HEK293T (cell line): ENCODE results near the gene MOV10L1.
A peak's percentile ranks its signal among the peaks of the same experiment; 100 is the strongest.
"Not testable (repeated sequence)": the region's sequence is repeated elsewhere in the genome, so short reads cannot be mapped to it uniquely, and the experiment has no call there.

Experiments used
- CTCF ChIA-PET: fragments of 350-600 bp; formaldehyde crosslinking; extraction: SDS; loops from one replicate; lab custom pipeline; 2021; ENCODE audit warnings: antibody characterized with exemption, inconsistent platforms; lab: Yijun Ruan, JAX
- POLR2A ChIA-PET: fragments of 350-600 bp; formaldehyde crosslinking; extraction: SDS; loops from one replicate; lab custom pipeline; 2020; ENCODE audit warnings: antibody characterized with exemption, inconsistent platforms; lab: Yijun Ruan, JAX
- DNase-seq: peaks from one replicate; pipeline ENCODE4 v3.0.0; 2012; ENCODE audit warnings: mixed read lengths; ENCODE audit errors: extremely low spot score
- ARNT ChIP-seq: fragments of 450-650 bp; IDR thresholded peaks from 2 replicates; pipeline ENCODE4 v1.6.1; 2017; ENCODE audit warnings: mild to moderate bottlenecking
- BHLHE40 ChIP-seq: fragments of 450-650 bp; IDR thresholded peaks from 2 replicates; pipeline ENCODE4 v1.6.1; 2016; ENCODE audit warnings: mild to moderate bottlenecking, moderate library complexity, borderline replicate concordance
- CTBP1 ChIP-seq: fragments of 450-650 bp; IDR thresholded peaks from 2 replicates; pipeline ENCODE4 v1.6.1; 2016; ENCODE audit warnings: borderline replicate concordance
- ELF4 ChIP-seq: fragments of 450-650 bp; IDR thresholded peaks from 2 replicates; pipeline ENCODE4 v1.6.1; 2017; ENCODE audit warnings: antibody characterized with exemption
- FOXA1 ChIP-seq: fragments of 450-650 bp; IDR thresholded peaks from 2 replicates; pipeline ENCODE4 v1.6.1; 2016; ENCODE audit warnings: mild to moderate bottlenecking
- FOXK2 ChIP-seq: fragments of 450-650 bp; IDR thresholded peaks from 2 replicates; pipeline ENCODE4 v1.6.1; 2016; ENCODE audit warnings: mild to moderate bottlenecking
- FOXM1 ChIP-seq: fragments of 450-650 bp; IDR thresholded peaks from 2 replicates; pipeline ENCODE4 v1.6.1; 2017; ENCODE audit warnings: mild to moderate bottlenecking, borderline replicate concordance
- HDGF ChIP-seq: fragments of 450-650 bp; IDR thresholded peaks from 2 replicates; pipeline ENCODE4 v1.6.1; 2017; ENCODE audit warnings: antibody characterized with exemption, borderline replicate concordance
- L3MBTL2 ChIP-seq: fragments of 450-650 bp; conservative IDR thresholded peaks from 2 replicates; pipeline ENCODE4 v1.6.1; 2016; ENCODE audit warnings: mild to moderate bottlenecking
- LEF1 ChIP-seq: fragments of 450-650 bp; IDR thresholded peaks from 2 replicates; pipeline ENCODE4 v1.6.1; 2017; ENCODE audit warnings: mild to moderate bottlenecking, borderline replicate concordance
- NFRKB ChIP-seq: fragments of 450-650 bp; IDR thresholded peaks from 2 replicates; pipeline ENCODE4 v1.6.1; 2016; ENCODE audit warnings: mild to moderate bottlenecking, moderate library complexity
- SP1 ChIP-seq: fragments of 450-650 bp; IDR thresholded peaks from 2 replicates; pipeline ENCODE4 v1.6.1; 2017
- SUZ12 ChIP-seq: fragments of 450-650 bp; IDR thresholded peaks from 2 replicates; pipeline ENCODE4 v1.6.1; 2016; ENCODE audit warnings: mild to moderate bottlenecking
- TARDBP ChIP-seq: fragments of 450-650 bp; IDR thresholded peaks from 2 replicates; pipeline ENCODE4 v1.6.1; 2016
- ZNF384 ChIP-seq: fragments of 450-650 bp; IDR thresholded peaks from 2 replicates; pipeline ENCODE4 v1.6.1; 2016
- TF ChIP-seq, protein P1 (sequence below): fragments of 450-650 bp; IDR thresholded peaks from 2 replicates; pipeline ENCODE4 v1.6.1; 2016

The MOV10L1 gene

DNA sequence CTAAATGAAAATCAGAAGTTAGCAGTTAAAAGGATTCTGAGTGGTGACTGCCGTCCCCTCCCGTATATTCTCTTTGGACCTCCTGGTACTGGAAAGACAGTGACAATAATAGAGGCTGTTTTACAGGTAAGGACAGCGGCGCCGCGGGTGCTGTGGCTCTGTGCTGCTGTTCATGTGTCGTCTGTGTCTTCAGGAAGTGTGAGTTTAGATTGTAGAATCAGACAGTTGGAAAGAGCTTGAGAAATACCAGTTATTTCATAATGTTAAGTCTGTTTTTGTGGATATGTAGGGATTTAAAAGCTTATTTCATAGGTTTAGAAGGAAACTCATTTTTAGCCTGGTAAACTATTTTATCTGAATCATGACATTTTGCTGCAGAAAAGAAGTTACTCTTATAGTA lies 53.3 kb downstream of the MOV10L1 start:
- TF ChIP-seq ELF4, result no peak
- no peak for TF ChIP-seq CTBP1
- DNase-seq, result no peak
- CTCF ChIA-PET, result interaction anchor here (0.7 to 1.4 kb wide), 2 partner anchors 9 to 113 kb away, joined by 4 to 5 read pairs; no protein-coding TSS in a partner anchor
- POLR2A ChIA-PET, result no interaction called here

DNA sequence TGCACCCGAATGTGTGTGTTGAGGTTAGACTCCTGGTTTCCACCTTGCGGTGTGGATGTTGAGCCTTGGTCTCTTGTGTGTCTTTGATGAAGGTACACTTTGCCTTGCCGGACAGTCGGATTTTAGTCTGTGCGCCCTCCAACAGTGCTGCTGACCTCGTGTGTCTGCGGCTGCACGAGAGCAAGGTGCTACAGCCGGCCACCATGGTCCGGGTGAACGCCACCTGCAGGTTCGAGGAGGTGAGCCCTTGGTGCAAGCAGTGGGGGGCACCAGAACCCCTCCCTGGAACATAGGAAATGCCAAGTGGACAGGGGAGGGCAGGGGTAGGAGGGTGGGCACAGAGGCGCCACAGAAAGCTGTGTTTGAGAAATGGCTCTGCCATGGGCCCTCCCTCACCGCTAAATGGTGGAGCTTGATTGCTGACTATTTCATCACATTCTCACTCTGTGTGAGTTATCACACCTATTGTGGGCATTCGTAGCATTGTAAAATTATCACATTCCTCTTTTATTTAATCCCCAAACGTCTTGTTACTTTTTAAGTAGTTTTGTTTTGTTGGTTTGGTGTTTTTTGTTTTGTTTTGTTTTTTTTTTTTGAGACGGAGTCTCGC lies 54.3 kb downstream of the MOV10L1 start:
- ChIA-PET POLR2A (no interaction called here), CTCF (interaction anchor here (0.6 kb wide), 1 partner anchor 61 kb away, joined by 3 read pairs; no protein-coding TSS in a partner anchor)
- TF ChIP-seq ZNF384, result no peak
- TF ChIP-seq SUZ12, result no peak
- TF ChIP-seq, protein P1, sequence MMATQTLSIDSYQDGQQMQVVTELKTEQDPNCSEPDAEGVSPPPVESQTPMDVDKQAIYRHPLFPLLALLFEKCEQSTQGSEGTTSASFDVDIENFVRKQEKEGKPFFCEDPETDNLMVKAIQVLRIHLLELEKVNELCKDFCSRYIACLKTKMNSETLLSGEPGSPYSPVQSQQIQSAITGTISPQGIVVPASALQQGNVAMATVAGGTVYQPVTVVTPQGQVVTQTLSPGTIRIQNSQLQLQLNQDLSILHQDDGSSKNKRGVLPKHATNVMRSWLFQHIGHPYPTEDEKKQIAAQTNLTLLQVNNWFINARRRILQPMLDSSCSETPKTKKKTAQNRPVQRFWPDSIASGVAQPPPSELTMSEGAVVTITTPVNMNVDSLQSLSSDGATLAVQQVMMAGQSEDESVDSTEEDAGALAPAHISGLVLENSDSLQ, result no peak
- no peak for TF ChIP-seq ELF4
- no peak for TF ChIP-seq LEF1
- TF ChIP-seq L3MBTL2, result no peak
- no peak for DNase-seq

DNA sequence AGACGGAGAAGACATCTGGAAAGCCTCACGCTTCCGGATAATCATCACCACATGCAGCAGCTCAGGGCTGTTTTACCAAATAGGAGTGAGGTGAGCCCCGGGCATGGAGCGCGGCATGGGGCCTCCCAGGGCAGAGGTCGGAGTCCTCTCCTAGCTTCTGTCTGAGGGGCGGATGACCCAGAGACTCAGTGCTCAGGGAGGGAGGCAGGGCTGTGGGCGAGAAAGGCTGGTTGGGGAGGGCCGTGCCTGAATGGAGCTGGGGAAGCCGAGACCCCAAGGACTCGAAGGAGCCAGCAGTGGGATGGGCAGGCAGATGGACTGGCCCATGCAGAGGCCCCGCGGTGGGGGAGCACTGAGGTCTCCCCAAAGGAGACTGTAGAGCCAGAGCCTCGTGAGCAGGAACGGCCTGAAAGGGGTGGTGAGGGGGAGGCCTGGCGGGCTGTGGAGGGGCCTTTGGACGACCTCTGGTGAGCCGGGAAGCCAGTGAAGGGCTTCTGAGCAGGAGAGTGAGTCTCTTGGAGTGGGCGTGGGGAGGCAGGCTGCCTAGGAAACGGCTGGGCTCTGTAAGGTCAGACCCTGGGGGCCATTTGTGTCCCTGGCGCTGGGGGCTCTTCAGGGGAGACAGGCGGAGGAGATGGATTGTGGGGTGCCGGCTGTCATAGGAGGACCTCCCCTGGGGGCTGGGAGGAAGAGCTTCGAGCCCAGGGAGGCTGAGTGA lies 56.1 kb downstream of the MOV10L1 start:
- ChIA-PET POLR2A (no interaction called here), CTCF (interaction anchor here (0.7 kb wide), 1 partner anchor 151 kb away, joined by 3 read pairs; no protein-coding TSS in a partner anchor)
- TF ChIP-seq L3MBTL2 (no peak), FOXA1 (no peak), FOXM1 (no peak), ZNF384 (no peak), CTBP1 (no peak), SP1 (no peak), SUZ12 (no peak), BHLHE40 (no peak), HDGF (no peak), TARDBP (no peak), LEF1 (no peak), ELF4 (no peak), NFRKB (no peak), ARNT (no peak), FOXK2 (no peak)
- TF ChIP-seq, protein P1, result no peak
- no peak for DNase-seq

DNA sequence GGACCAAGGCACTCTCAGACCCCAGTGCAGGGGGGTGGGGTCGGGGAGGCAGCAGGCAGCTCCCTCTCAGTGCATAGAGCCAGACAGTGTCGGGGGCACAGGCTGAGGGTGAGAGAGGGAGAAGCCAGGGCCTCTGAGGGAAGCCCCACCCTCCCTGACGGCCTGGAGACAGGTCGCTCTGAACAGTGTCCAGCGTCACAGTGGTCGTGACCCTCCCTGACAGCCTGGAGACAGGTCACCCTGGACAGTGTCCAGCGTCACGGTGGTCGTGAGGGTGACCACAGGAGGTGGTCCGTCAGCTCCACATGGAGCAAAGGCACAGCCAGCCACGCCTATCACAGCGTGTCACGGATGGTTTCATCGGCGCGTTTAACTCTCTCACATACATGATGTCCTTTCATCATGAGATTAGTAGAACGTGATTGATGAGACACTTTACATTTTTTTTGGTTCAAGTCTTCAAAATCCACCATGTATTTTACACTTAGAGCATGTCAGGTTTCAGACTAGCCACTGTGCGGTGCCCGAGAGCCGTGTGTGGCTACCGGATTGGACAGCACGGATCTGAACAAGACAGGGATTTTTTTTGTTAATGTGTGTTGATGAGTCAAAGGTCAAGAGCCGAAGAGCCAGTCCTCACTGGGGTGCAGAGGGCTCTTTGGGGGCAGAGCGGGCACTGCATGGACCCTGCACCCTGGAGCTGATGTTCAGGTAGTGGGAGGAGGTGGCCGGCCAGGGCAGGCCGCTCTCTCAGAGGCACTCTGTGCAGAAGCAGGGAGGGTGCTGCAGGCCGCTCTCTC lies 56.8 kb downstream of the MOV10L1 start:
- ChIA-PET POLR2A (no interaction called here), CTCF (interaction anchor here (0.7 kb wide), 1 partner anchor 151 kb away, joined by 3 read pairs; no protein-coding TSS in a partner anchor)
- no peak for TF ChIP-seq FOXA1
- TF ChIP-seq FOXK2, result no peak
- no peak for TF ChIP-seq ARNT
- no peak for TF ChIP-seq HDGF
- TF ChIP-seq LEF1, result no peak
- no peak for TF ChIP-seq ELF4
- TF ChIP-seq ZNF384, result no peak
- TF ChIP-seq NFRKB, result no peak
- no peak for TF ChIP-seq SP1
- no peak for TF ChIP-seq BHLHE40
- no peak for TF ChIP-seq L3MBTL2
- no peak for TF ChIP-seq TARDBP
- TF ChIP-seq CTBP1, result no peak
- no peak for TF ChIP-seq SUZ12
- TF ChIP-seq, protein P1, result no peak
- TF ChIP-seq FOXM1, result no peak
- DNase-seq, result peak; percentile 18

DNA sequence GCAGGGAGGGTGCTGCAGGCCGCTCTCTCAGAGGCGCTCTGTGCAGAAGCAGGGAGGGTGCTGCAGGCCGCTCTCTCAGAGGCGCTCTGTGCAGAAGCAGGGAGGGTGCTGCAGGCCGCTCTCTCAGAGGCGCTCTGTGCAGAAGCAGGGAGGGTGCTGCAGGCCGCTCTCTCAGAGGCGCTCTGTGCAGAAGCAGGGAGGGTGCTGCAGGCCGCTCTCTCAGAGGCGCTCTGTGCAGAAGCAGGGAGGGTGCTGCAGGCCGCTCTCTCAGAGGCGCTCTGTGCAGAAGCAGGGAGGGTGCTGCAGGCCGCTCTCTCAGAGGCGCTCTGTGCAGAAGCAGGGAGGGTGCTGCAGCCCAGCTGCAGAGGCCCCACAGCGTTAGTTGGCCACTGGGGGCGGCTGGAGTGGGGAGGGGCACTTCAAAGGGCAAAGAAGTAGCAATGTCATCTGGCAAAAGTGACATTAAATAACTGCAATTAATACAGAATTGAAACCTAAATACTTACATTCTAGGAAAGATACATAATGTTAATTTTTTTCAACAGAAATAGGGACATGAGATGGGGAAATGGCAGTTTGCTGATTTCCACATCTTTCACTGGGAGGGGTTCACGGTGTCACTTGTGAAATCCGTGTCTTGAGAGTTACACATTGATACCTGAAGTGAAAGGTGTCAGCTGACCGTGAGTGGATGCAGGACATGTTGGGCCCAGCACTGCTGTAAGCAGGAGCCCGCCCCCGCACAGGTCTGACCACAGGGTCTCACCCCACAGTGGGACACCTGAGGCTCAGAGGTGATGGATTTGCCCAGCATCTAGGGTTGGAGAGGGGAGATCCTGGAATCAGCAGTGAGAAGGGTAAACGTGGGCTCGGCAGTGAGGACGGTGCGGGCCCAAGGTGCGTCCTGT lies 57.7 kb downstream of the MOV10L1 start:
- POLR2A ChIA-PET, result not testable (repeated sequence)
- CTCF ChIA-PET, result interaction anchor here (1.9 kb wide), 1 partner anchor 61 kb away, joined by 5 read pairs; no protein-coding TSS in a partner anchor
- peak; percentile 3 for DNase-seq
